Non-pigmented ciliary epithelial cell (primary cell): ENCODE results near the gene MLXIPL.
"Not testable (repeated sequence)": the region's sequence is repeated elsewhere in the genome, so short reads cannot be mapped to it uniquely, and the experiment has no call there.

ENCODE experiments used
- DNase-seq: peaks from one replicate; pipeline ENCODE4 v3.0.0-alpha.2; 2010; ENCODE audit warnings: low read depth

Gene MLXIPL

DNA sequence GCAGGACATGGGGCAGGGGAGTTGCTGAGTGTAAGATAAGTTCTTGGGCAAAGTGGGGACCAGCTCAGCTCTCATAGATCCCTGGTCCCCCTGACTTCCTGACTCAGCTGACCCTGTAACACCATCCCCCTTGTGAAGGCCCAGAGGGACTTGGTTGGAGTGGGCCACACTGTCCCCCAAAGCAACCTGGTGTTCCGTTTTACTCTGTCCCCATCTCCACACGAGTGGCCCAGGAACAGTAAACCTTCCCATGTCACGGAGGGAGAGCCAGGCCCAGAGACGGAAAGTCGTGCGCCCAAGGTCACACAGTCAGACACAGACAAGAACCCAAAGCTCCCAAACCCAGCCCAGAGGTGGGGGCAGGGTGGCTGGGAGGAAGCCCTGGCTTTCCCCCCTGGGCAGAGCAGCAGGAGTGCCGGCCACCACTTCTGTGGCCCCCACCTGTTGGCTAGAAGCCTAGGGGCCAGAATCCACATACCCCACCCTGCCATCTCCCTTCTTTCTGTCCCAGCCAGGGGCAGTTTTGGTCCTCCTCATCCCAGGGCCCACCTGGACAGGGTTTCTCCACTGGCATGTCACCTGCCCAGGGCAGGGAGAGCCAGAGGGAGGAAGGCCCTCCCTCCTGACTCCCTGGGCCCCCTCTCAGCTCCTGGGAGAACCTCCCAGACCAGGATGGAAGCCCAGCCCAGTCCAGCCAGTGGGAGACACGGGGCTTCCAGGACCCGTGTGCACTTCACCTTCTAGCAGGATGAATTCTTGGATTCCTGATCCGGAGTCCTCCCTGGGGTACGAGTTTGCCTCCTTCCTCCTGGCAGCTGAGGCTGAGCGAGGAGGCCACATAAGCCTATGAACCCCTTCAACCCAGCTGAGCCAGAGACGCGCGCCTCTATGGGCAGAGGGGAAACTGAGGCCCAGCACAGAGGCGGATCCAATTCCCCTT, 22.7 kb upstream of the MLXIPL start:
- DNase-seq, result no peak

DNA sequence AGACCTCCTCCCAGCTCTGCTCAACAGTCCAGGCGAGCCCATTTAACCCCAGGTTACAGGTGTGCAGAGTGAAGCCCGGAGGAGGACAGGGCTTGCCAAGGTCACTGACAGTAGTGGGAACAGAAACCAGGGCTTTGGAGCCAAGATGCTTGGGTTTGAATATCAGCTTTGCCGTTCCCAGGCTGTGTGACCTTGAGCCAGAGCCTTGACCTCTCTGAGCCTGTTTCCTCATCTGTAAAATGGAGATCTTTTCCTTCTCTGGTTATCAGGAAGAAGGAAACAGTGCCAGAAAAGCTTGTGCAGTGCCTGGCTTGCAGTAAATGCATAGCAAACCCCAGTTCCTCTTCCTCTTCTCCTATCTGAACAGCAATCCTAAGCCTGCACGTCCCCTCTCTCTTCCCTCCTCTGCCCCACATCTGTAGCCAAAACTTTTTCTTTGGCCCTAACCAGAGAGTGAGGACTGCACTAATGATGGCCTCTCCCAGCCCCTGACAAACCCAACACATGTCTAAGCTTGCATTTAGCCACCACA, 21.4 kb upstream of the MLXIPL start:
- DNase-seq, result no peak

DNA sequence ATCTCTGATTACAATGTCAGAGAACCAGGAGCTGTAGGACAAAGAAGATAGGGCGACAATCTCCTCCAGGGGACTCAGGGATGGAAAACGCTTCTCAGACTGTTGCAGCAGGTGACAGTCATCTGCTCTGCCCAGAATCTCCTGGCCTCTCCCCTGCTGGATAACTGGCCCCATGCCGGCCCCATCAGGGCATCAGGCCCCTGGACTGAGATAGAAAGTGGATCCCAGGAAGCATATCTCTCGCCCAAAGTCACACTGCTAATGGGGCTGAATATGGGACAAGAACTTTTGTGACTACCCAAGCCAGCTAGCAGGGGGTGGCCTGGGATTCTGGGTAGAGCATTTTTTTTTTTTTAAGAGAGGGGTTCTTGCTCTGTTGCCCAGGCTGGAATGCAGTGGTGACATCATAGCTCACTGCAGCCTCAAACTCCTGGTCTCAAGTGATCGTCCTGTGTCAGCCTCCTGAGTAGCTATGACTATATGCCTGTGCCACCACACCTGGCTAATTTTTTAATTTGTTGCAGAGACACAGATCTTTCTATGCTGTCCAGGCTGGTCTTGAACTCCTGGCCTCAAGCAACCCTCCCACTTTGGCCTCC, 20.5 kb upstream of the MLXIPL start:
- DNase-seq, result no peak

DNA sequence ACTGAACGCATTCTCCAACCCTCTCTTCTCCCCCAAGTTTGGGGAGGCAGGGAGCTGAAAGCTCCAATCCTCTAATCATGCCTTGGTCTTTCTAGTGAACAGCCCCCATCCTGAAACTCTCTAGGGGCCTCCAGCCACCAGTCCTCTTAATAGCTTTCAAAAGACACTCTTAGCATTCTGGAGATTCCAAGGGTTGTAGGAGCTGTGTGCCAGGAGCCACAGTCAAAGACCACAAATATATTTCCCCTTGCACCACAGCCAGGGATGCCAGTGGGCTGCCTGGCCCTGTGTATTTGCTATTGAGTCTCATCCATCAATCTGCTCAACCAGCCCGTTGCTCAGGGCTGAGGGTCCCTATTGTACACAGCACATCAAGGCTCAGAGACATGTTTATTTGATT, 18.5 kb upstream of the MLXIPL start:
- no peak for DNase-seq

- no peak for DNase-seq
Measured at GRCh38 chr7:73638911-73639310, 14.6 kb upstream of the MLXIPL start.

DNA sequence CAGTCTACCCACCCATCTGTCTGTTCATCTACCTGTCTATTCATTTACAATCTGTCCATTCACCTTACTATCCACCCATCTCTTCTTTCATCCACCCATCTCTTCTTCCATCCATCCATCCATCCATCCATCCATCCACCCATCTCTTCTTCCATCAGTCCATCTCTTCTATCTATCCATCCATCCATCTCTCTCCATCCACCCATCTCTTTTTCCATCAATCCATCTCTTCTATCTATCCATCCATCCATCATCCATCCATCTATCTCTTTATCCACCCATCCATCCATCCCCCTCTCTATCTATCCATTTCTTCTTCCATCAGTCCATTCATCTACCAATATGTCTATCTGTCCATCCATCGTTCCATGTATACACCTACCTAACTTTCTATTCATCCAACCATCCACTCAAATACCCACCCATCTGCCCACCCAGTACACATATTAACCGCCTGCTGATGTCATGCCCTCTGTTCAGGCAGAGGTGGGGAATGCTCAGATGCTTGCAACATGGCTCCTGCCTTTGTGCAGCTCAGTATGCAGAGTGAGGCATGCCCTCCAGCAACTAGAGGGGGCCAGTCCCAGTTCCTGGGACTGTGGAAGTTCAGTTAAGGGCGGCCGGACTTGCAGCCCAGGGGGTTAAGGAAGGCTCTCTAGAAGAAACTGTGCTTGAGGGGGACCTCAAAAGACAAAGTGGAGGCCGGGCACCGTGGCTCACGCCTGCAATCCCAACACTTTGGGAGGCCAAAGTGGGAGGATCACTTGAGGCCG, 11.3 kb upstream of the MLXIPL start:
- no peak for DNase-seq

DNA sequence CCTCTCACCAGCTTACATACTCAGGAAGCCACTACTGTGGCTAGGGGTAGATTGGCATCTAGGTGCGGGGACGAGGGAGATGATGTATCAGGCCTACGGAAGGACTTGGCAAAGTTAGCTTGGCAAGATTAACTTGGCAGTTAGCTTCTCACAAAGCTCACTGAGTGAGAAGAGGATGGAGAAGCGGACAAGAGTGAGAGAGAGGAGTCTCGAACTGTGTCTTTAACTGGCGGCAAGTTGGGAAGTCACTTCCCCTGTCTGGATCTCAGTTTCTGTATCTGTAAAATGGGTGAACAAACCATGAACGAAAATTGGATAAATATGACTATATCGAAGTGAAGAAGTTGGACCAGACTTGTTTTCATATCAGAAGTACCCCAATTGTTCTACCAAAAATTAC, 9.5 kb upstream of the MLXIPL start:
- no peak for DNase-seq

- no peak for DNase-seq
Measured at GRCh38 chr7:73633323-73633722, 9.0 kb upstream of the MLXIPL start.

- no peak for DNase-seq
Measured at GRCh38 chr7:73631558-73631957, 7.2 kb upstream of the MLXIPL start.

DNA sequence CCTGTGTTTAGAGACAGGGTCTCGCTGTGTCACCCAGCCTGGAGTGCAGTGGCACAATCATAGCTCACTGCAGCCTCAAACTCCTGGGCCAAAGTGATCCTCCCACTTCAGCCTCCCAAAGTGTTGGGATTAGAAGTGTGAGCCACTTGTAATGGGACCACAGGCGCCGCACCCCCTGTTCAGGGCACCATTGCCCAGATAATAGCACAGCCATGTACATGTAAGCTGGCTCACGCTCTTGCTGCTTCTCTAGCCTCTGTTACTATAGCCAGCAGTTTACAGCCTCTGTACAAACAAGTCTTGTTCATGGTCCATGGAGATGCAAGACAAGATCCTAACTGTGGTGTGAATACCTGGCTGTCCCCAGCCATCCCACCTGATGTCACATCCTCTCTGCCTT, 4.2 kb upstream of the MLXIPL start:
- no peak for DNase-seq

DNA sequence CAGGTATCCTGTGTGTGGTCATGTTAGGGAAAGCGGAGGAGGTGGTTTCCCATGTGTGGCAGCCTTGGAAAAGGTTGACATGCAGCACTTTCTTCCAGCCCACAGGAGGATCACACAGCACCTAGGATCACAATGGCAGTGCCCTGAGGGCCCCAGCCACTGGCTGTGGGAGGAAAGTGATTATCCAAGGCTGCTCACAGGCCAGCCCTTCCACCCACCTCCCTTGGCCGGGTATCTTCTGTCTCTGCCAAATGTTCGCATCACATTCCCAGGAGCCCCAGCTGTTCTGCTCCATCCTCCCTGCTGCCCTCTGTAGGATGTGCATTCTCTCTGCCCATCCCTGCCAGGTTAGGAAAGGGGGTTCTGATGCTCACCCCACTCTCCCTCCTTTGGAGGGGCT, 2.5 kb upstream of the MLXIPL start:
- no peak for DNase-seq

GRCh38 chr7:73625276-73625675, 954 bp upstream of the MLXIPL start:
- no peak for DNase-seq

DNA sequence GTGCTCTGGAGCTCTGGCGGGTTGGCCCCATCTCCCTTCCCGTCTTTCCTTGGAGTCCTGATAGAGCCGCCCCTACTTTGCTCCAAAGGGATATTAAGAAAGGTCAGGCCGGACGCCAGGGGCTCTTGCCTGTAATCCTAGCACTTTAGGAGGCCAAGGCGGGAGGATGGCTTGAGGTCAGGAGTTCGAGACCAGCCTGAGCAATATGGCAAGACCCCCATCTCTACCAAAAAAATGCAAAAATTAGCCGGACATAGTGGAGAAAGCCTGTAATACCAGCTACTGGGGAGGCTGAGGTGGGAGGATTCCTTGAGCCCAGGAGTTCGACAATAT, 313 bp upstream of the MLXIPL start:
- no peak for DNase-seq

GRCh38 chr7:73622909-73623797, 1.2 kb downstream of the MLXIPL start:
- DNase-seq, result no peak

DNA sequence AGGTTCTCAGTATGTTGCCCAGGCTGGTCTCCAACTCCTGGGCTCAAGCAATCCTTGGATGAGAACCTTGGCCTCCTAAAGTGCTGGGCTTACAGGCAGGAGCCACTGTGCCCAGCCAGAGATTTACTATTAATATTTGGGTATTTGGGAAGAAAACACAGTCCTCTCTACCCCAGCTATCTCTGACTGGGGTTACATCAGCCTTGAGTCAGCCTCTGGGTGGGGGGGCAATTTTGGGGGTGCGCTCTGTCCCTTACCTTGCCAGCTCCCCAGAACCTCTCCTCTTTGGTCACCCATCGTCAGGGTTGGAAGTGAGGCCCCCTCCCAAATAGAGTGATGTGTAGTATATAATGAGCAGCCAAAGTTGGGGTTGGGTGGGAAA, 1.8 kb downstream of the MLXIPL start:
- no peak for DNase-seq

DNA sequence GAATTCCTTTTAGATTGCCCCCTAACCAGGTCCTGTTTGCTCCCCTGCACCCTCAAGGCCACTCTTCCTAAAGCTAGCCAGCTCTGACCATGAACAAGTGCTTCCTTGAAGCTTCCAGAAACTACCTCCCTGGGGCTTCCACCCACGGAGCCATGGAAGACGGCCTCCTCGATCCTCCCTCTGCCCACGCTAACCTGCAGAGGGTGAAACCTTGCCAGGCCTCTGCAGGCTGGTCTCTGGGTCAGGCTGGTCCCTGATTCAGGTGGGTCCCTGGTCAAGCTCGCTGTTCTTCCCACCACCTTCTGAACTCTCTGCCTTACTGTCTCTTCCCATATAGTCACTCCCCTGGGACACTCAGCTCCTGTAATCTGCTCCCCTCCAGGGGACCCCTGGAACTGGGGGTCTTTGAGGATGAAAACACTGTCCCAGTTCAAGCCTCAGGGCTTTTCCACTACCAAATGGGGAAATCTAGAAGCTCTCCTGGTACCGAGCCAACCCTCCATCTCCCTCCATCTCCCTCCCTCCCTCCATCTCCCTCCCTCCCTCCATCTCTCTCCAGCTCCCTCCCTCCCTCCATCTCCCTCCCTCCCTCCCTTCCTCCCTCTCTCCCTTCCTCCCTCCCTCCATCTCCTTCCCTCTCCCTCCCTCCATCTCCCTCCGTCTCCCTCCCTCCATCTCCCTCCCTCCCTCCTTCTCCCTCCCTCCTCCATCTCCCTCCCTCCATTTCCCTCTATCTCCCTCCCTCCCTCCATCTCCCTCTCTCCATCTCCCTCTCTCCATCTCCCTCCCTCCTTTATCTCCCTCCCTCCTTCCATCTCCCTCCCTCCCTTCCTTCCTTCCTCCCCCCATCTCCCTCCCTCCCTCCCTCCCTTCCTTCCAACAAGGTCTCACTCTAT, 2.9 kb downstream of the MLXIPL start:
- DNase-seq, result no peak

GRCh38 chr7:73619394-73619793, 4.9 kb downstream of the MLXIPL start:
- DNase-seq, result not testable (repeated sequence)

DNA sequence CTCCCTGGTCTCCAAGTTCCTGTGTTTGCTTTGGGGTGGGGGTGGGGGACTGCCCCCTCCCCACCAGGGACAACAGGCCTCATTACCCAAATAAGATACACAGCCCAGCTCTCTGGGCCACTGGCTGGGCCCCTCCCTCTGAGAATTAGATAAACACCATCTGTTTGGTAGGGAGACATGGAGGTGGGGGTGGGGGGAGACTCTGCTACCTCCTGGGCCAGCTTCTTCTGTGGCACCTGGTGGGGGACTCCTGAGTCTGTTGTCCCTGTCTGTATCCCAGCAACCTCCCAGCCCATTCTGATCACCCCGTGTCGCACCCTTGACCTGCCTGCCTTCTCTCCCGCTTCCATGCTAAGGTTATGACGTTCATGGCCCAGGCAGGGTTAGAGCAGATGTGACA, 5.8 kb downstream of the MLXIPL start:
- no peak for DNase-seq

GRCh38 chr7:73617520-73617919, 6.8 kb downstream of the MLXIPL start:
- DNase-seq, result not testable (repeated sequence)

GRCh38 chr7:73615886-73616285, 8.4 kb downstream of the MLXIPL start:
- DNase-seq, result no peak

DNA sequence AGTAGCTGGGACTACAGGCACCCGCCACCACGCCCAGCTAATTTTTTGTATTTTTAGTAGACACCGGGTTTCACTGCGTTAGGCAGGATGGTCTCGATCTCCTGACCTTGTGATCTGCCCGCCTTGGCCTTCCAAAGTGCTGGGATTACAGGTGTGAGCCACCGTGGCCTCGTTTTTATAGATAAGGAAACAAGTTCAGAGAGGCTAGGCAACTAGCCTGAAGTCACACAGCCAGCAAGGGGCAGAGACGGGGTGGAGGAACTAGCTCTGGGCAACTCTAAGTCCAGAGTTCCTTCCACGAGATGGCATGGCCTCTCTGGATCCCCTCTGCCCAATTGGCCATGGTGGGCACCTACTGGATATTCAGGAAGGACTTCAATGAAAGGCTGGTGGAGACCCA, 9.4 kb downstream of the MLXIPL start:
- DNase-seq, result not testable (repeated sequence)
